GM12892 (cell line): ENCODE results near the gene RFC5.

Experiments
- POLR2A ChIP-seq: IDR thresholded peaks from 2 replicates; pipeline ENCODE4 v1.6.1; 2011; ENCODE audit warnings: low read depth, low read length, control low read depth
- POLR2AphosphoS5 ChIP-seq: IDR thresholded peaks from 2 replicates; pipeline ENCODE4 v1.6.1; 2011; ENCODE audit warnings: low read depth, low read length, control low read depth

- TF ChIP-seq POLR2AphosphoS5 (no peak), POLR2A (no peak)
These were observed 8.7 kb downstream of the RFC5 start for GRCh38 chr12:118025168-118025567.
